Body of pancreas (tissue), 4 donors: Measurements from ENCODE around the gene NEK7. TPM values are rescaled to one million over a fixed set of nuclear protein-coding genes. Genes with fewer than 3 reads are reported as not detected.

ENCODE experiments used
- ATAC-seq: fragments of 150-250 bp; one replicate; pipeline ENCODE4 v1.9.1; 2016
- DNase-seq, 4 donors: peaks; one replicate each; pipeline ENCODE4 v3.0.0-alpha.2; 2019
- H3K27ac ChIP-seq, 4 donors: fragments of 200-600 bp; sonication (generic); 1 replicate in 3 of 4; 2 replicates in 1 of 4; pipeline versions ENCODE4 v1.5.1 to v1.6.1; 2016 to 2019; ENCODE audit warnings: mild to moderate bottlenecking in 1 of 4, mixed read lengths in 1 of 4, moderate library complexity in 1 of 4
- H3K27me3 ChIP-seq, 2 donors: fragments of 200-600 bp; sonication (generic); one replicate each; pipeline ENCODE4 v1.6.0; 2016; ENCODE audit warnings: mild to moderate bottlenecking in 1 of 2
- H3K36me3 ChIP-seq, 2 donors: fragments of 200-600 bp; sonication (generic); replicated peaks in 1 of 2; 2 replicates each; pipeline ENCODE4 v1.5.1; 2016; ENCODE audit warnings: low read depth in 2 of 2; ENCODE audit not compliant: insufficient read depth in 1 of 2
- H3K4me1 ChIP-seq: fragments of 200-600 bp; sonication (generic); one replicate; pipeline ENCODE4 v1.6.0; 2016
- H3K4me3 ChIP-seq, 2 donors: fragments of 200-600 bp; sonication (generic); 1 replicate in 1 of 2; 2 replicates in 1 of 2; pipeline ENCODE4 v1.5.1; 2016 to 2019
- H3K9me3 ChIP-seq, 3 donors: fragments of 200-600 bp; sonication (generic); 1 replicate in 2 of 3; 2 replicates in 1 of 3; pipeline ENCODE4 v1.5.1; 2016
- CTCF ChIP-seq, 7 experiments: fragments of 450-650 bp in 4 of 7; fragments of 200-600 bp in 3 of 7; sonication (generic) in 3 of 7; IDR thresholded peaks; one replicate each; pipeline ENCODE4 v1.5.1; 2016 to 2019; ENCODE audit warnings: antibody characterized with exemption in 7 of 7
- POLR2A ChIP-seq, 3 donors: fragments of 450-650 bp; IDR thresholded peaks; one replicate each; pipeline ENCODE4 v1.6.1; 2016; ENCODE audit warnings: antibody characterized with exemption in 3 of 3, mild to moderate bottlenecking in 2 of 3
- WGBS, 2 donors: methylation state at CpG; one replicate each; pipeline ENCODE4 v1.1.5; 2017; 5-methylcytosine and 5-hydroxymethylcytosine counted together
- intact Hi-C: fragments of 100-400 bp; cut with DNase I; formaldehyde crosslinking; loops from one replicate; pipeline ENCODE4 v1.15.1; 2023
- total RNA-seq, 2 donors: library from RNA; depleted of rRNA; stranded (reverse); fragments of >200 nt; gene quantifications; one replicate each; pipeline ENCODE4 v1.1.0, GENCODE V29; 2016

Gene NEK7
- total RNA-seq, 2 donors from 2014 or later = 39.2 to 49.5 TPM

GRCh38 chr1:198278943-198279342 is 122.1 kb downstream of the NEK7 start:
- no peaks in the 10 kb centered on the region for H3K36me3 ChIP-seq
- no peak overlapping the region for H3K27ac ChIP-seq
- H3K27me3 ChIP-seq = no peaks in the 10 kb centered on the region
- peaks cover 14% of the 10 kb centered on the region for H3K4me1 ChIP-seq
- intact Hi-C loops = no loop called here
- no peak overlapping the region for H3K4me3 ChIP-seq
- 86 to 93% methylated on average over 1 of the region's 1 CpG for WGBS, 2 donors
- H3K9me3 ChIP-seq = no peaks in the 10 kb centered on the region
- TF ChIP-seq CTCF (IDR thresholded peaks at IDR 0.05) (no peak), POLR2A (IDR thresholded peaks at IDR 0.05) (no peak)
- ATAC-seq (no peak), DNase-seq (no peak)

GRCh38 chr1:198280080-198280479 is 123.3 kb downstream of the NEK7 start:
- WGBS, 2 donors = 90 to 92% methylated on average over 2 of the region's 2 CpGs
- ATAC-seq (no peak), DNase-seq (no peak)
- no peaks in the 10 kb centered on the region for H3K36me3 ChIP-seq
- intact Hi-C loops = no loop called here
- H3K27me3 ChIP-seq = no peaks in the 10 kb centered on the region
- H3K27ac ChIP-seq = no peak overlapping the region
- peaks cover 23% of the 10 kb centered on the region for H3K4me1 ChIP-seq
- no peak for TF ChIP-seq CTCF (IDR thresholded peaks at IDR 0.05)
- TF ChIP-seq POLR2A (IDR thresholded peaks at IDR 0.05) = no peak
- H3K9me3 ChIP-seq = no peaks in the 10 kb centered on the region
- H3K4me3 ChIP-seq = no peak overlapping the region

GRCh38 chr1:198281911-198282310 is 125.1 kb downstream of the NEK7 start:
- Histone ChIP-seq H3K9me3 (no peaks in the 10 kb centered on the region), H3K4me3 (no peak overlapping the region), H3K4me1 (peaks cover 40% of the 10 kb centered on the region), H3K27ac (no peak overlapping the region), H3K27me3 (no peaks in the 10 kb centered on the region), H3K36me3 (no peaks in the 10 kb centered on the region)
- WGBS, 2 donors = 71 to 94% methylated on average over 1 of the region's 1 CpG
- no peak for ATAC-seq
- no peak for DNase-seq
- intact Hi-C loops = no loop called here
- TF ChIP-seq POLR2A (IDR thresholded peaks at IDR 0.05) = no peak
- no peak for TF ChIP-seq CTCF (IDR thresholded peaks at IDR 0.05)

- Histone ChIP-seq H3K27me3 (no peaks in the 10 kb centered on the region), H3K36me3 (no peaks in the 10 kb centered on the region), H3K4me3 (no peak overlapping the region), H3K9me3 (no peaks in the 10 kb centered on the region), H3K27ac (no peak overlapping the region), H3K4me1 (peaks cover 53% of the 10 kb centered on the region)
- no peak for TF ChIP-seq POLR2A (IDR thresholded peaks at IDR 0.05)
- no peak for TF ChIP-seq CTCF (IDR thresholded peaks at IDR 0.05)
- intact Hi-C loops = no loop called here
- ATAC-seq (no peak), DNase-seq (no peak)
- WGBS, 2 donors = 54 to 70% methylated on average over 6 of the region's 6 CpGs
These were observed 126.4 kb downstream of the NEK7 start for GRCh38 chr1:198283222-198283621.

- Histone ChIP-seq H3K4me1 (peaks cover 85% of the 10 kb centered on the region), H3K27ac (peak overlapping the region; percentile 47 to 82 (median 72)), H3K4me3 (no peak overlapping the region), H3K9me3 (no peaks in the 10 kb centered on the region), H3K27me3 (no peaks in the 10 kb centered on the region), H3K36me3 (no peaks in the 10 kb centered on the region)
- WGBS, 2 donors = 23 to 27% methylated on average over 4 of the region's 4 CpGs
- DNase-seq (peak; percentile 79 to 85 (median 82)), ATAC-seq (peak; percentile 80)
- TF ChIP-seq POLR2A (IDR thresholded peaks at IDR 0.05) (no peak), CTCF (IDR thresholded peaks at IDR 0.05) (no peak)
- intact Hi-C loops = no loop called here
These were observed 131.1 kb downstream of the NEK7 start for GRCh38 chr1:198287916-198288315.
